OCI-LY3 (cell line): Measurements from ENCODE around the gene RBMX2.
"Not testable (repeated sequence)": the region's sequence is repeated elsewhere in the genome, so short reads cannot be mapped to it uniquely, and the experiment has no call there.

Source experiments
- H2AFZ ChIP-seq: fragments of 200-600, 300-600 bp; shearing (Covaris generic); 2 replicates; pipeline ENCODE4 v1.6.0; 2014; ENCODE audit warnings: antibody characterized with exemption, low read depth, low read length
- H3K27ac ChIP-seq: fragments of 200-600, 300-600 bp; sonication (generic); 2 replicates; pipeline ENCODE4 v1.5.1; 2014; ENCODE audit warnings: mild to moderate bottlenecking, low read length, moderate library complexity, mixed read lengths
- H3K27me3 ChIP-seq: fragments of 200-600, 300-600 bp; sonication (generic); 2 replicates; pipeline ENCODE4 v1.6.1; 2014; ENCODE audit warnings: low read depth, low read length, mixed read lengths
- H3K36me3 ChIP-seq: fragments of 200-600, 300-600 bp; sonication (generic); replicated peaks from 2 replicates; pipeline ENCODE3; 2014; ENCODE audit warnings: low read depth, low read length, mixed read lengths
- H3K4me1 ChIP-seq: fragments of 300-600, 200-600 bp; sonication (generic); 2 replicates; pipeline ENCODE4 v1.6.1; 2014; ENCODE audit warnings: low read length, mixed read lengths
- H3K4me2 ChIP-seq: fragments of 200-600, 300-600 bp; sonication (generic); 2 replicates; pipeline ENCODE4 v1.6.1; 2014; ENCODE audit warnings: low read length, mixed read lengths
- H3K4me3 ChIP-seq: fragments of 300-600, 200-600 bp; sonication (generic); 2 replicates; pipeline ENCODE4 v1.5.1; 2014; ENCODE audit warnings: antibody characterized with exemption, mild to moderate bottlenecking, low read length, moderate library complexity
- H3K79me2 ChIP-seq: fragments of 300-600, 200-600 bp; shearing (Covaris generic); 2 replicates; pipeline ENCODE4 v1.6.1; 2014; ENCODE audit warnings: mild to moderate bottlenecking, low read length, mixed read lengths
- H3K9ac ChIP-seq: fragments of 300-600, 200-600 bp; shearing (Covaris generic); 2 replicates; pipeline ENCODE4 v1.6.0; 2014; ENCODE audit warnings: mild to moderate bottlenecking, low read length, moderate library complexity
- H3K9me3 ChIP-seq: fragments of 200-600, 300-600 bp; shearing (Covaris generic); 2 replicates; pipeline ENCODE4 v1.6.1; 2014; ENCODE audit warnings: low read length, mixed read lengths; ENCODE audit not compliant: insufficient read depth
- H4K20me1 ChIP-seq: fragments of 200-600, 300-600 bp; sonication (generic); 2 replicates; pipeline ENCODE4 v1.6.1; 2016; ENCODE audit warnings: low read length, mixed read lengths; ENCODE audit not compliant: insufficient read depth
- EZH2phosphoT487 ChIP-seq: fragments of 200-600 bp; shearing (Covaris generic); IDR thresholded peaks from 2 replicates; pipeline ENCODE4 v1.6.1; 2018; ENCODE audit warnings: antibody characterized with exemption, mixed run types, low read depth
- TF ChIP-seq, protein P1 (sequence below): fragments of 200-600, 300-600 bp; sonication (generic); IDR thresholded peaks from 2 replicates; pipeline ENCODE4 v1.5.1; 2014; ENCODE audit warnings: antibody characterized with exemption, low read length, low read depth

The RBMX2 gene

DNA sequence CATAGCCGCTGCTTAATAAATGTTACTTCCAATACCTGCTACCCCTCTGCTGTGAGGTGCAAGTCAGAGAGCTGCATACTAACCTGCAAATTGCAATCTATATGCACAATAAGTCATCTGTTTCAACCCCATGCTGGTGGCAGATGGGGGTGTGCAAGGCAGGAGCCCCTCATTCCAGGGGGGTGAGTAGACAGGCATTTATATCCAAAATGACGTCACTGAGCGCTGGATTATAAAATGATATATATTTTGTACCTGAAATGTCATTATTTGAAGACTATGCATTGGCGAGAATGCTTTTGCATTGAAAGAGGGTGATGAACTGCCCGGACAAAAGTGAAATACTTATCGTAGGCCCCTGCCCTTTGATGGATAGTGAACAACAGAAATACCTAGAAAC lies 24.7 kb downstream of the RBMX2 start:
- Histone ChIP-seq H3K27me3 (no peaks in the 10 kb centered on the region), H2AFZ (no peak overlapping the region), H3K4me3 (no peak overlapping the region), H3K9ac (no peak overlapping the region), H3K9me3 (no peaks in the 10 kb centered on the region), H3K36me3 (no peaks in the 10 kb centered on the region), H3K79me2 (no peaks in the 10 kb centered on the region), H4K20me1 (no peaks in the 10 kb centered on the region), H3K27ac (no peak overlapping the region), H3K4me2 (no peak overlapping the region), H3K4me1 (no peaks in the 10 kb centered on the region)
- TF ChIP-seq, protein P1, sequence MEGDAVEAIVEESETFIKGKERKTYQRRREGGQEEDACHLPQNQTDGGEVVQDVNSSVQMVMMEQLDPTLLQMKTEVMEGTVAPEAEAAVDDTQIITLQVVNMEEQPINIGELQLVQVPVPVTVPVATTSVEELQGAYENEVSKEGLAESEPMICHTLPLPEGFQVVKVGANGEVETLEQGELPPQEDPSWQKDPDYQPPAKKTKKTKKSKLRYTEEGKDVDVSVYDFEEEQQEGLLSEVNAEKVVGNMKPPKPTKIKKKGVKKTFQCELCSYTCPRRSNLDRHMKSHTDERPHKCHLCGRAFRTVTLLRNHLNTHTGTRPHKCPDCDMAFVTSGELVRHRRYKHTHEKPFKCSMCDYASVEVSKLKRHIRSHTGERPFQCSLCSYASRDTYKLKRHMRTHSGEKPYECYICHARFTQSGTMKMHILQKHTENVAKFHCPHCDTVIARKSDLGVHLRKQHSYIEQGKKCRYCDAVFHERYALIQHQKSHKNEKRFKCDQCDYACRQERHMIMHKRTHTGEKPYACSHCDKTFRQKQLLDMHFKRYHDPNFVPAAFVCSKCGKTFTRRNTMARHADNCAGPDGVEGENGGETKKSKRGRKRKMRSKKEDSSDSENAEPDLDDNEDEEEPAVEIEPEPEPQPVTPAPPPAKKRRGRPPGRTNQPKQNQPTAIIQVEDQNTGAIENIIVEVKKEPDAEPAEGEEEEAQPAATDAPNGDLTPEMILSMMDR, result no peak
- TF ChIP-seq EZH2phosphoT487, result no peak

DNA sequence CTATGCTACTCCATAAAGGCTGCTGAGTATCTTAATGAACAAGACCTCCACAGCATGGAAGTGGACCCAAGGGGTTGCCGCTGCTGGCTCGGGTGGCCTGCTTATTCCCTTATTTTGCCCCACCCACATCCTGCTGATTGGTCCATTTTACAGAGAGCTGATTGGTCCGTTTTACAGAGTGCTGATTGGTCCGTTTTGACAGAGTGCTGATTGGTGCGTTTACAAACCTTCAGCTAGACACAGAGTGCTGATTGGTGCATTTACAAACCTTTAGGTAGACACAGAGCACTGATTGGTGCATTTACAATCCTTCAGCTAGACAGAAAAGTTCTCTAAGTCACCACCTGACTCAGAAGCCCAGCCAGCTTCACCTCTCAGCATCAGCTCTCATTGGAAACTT lies 27.4 kb downstream of the RBMX2 start:
- H3K4me1 ChIP-seq, H3K36me3 ChIP-seq, H3K4me3 ChIP-seq, H3K9me3 ChIP-seq, H2AFZ ChIP-seq, H3K27ac ChIP-seq, H3K79me2 ChIP-seq, H3K27me3 ChIP-seq, H4K20me1 ChIP-seq, H3K4me2 ChIP-seq, H3K9ac ChIP-seq: not testable (repeated sequence)

DNA sequence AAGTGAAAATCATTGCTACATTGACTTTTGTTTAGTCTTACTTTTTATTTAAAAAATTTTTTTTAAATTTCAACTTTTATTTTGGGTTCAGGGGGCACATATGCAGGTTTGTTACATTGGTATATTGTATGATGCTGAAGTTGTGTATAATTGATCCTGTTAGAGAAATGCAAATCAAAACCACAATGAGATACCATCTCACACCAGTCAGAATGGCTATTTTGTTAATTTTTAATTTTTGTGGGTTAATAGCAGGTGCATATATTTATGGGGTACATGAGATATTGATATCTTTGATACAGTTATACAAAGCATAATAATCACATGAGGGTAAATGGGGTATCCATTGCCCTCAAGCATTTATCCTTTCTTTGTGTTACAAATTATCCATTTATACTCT lies 34.1 kb downstream of the RBMX2 start:
- H2AFZ ChIP-seq, result no peak overlapping the region
- H4K20me1 ChIP-seq, result no peaks in the 10 kb centered on the region
- H3K79me2 ChIP-seq, result no peaks in the 10 kb centered on the region
- H3K36me3 ChIP-seq, result no peaks in the 10 kb centered on the region
- no peaks in the 10 kb centered on the region for H3K9me3 ChIP-seq
- TF ChIP-seq, protein P1, result no peak
- no peak for TF ChIP-seq EZH2phosphoT487
- no peak overlapping the region for H3K4me2 ChIP-seq
- no peak overlapping the region for H3K27ac ChIP-seq
- H3K4me1 ChIP-seq, result no peaks in the 10 kb centered on the region
- no peak overlapping the region for H3K4me3 ChIP-seq
- H3K9ac ChIP-seq, result no peak overlapping the region
- no peaks in the 10 kb centered on the region for H3K27me3 ChIP-seq

DNA sequence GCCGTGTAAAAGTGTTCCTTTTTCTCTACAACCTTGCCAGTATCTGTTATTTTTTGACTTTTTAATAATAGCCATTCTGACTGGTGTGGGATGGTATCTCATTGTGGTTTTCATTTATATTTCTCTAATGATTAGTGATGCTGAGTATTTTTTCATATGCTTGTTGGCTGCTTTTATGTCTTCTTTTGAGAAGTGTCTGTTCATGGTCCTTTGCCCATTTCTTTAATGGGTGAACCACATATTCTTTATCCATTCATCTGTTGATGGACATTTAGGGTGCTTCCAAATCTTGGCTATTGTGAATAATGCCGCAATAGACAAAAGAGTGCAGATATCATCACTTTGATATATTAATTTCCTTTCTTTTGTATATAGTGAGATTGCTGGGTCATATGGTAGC lies 36.2 kb downstream of the RBMX2 start:
- not testable (repeated sequence) for H3K4me2 ChIP-seq, H3K79me2 ChIP-seq, H3K9ac ChIP-seq, H2AFZ ChIP-seq, H3K4me3 ChIP-seq, H3K27me3 ChIP-seq, H3K27ac ChIP-seq, H3K4me1 ChIP-seq, H3K9me3 ChIP-seq, H3K36me3 ChIP-seq, H4K20me1 ChIP-seq

DNA sequence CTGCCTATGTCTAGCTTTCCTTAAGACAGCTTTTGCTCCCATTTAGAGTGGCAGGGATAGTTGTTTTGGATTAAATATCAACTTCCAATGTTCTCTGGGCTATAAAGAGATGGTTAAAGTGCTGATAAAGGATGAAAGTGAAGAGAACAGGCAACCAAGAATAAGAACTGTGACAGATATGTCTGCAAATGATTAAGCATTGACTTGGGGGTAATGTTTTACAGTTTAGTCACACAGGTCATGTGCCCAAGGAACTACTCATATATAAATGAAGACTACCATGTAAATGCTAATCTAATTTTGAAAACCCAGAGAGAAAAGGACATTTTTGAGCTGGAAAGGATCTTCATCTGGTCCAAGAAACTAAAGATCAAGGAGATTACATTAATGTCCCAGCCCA lies 42.1 kb downstream of the RBMX2 start:
- Histone ChIP-seq H3K9me3 (no peaks in the 10 kb centered on the region), H3K4me3 (no peak overlapping the region), H3K27ac (no peak overlapping the region), H3K27me3 (no peaks in the 10 kb centered on the region), H3K36me3 (no peaks in the 10 kb centered on the region), H3K4me2 (no peak overlapping the region), H3K9ac (no peak overlapping the region), H3K4me1 (no peaks in the 10 kb centered on the region), H2AFZ (no peak overlapping the region), H3K79me2 (no peaks in the 10 kb centered on the region), H4K20me1 (no peaks in the 10 kb centered on the region)
- TF ChIP-seq EZH2phosphoT487, result no peak
